B cell (primary cell): ENCODE measurements around the gene VTI1A. TPM values are rescaled to one million over a fixed set of nuclear protein-coding genes. Genes with fewer than 3 reads are reported as not detected.

Experiments used
- ATAC-seq: fragments of 200-7000 bp; cut with Tn5 transposase; one replicate; pipeline ENCODE4 v1.10.0; 2021; ENCODE audit warnings: low read depth, mild to moderate bottlenecking, moderate number of reproducible peaks, moderate library complexity
- CTCF ChIA-PET: fragments of 350-600 bp; sonication (Branson Sonifier 250); formaldehyde crosslinking; loops from one replicate; lab custom pipeline; 2021; ENCODE audit warnings: antibody characterized with exemption, inconsistent platforms; lab: Charles Lee
- POLR2A ChIA-PET: fragments of 350-600 bp; sonication (Branson Sonifier 250); formaldehyde crosslinking; loops from one replicate; lab custom pipeline; 2021; ENCODE audit warnings: antibody characterized with exemption; lab: Charles Lee
- DNase-seq: peaks from one replicate; pipeline ENCODE4 v3.0.0; 2013
- H2AFZ ChIP-seq: 2 replicates; pipeline ENCODE4 v1.6.1; 2012; ENCODE audit warnings: mild to moderate bottlenecking, low read depth, low read length; ENCODE audit not compliant: insufficient read depth, poor library complexity, severe bottlenecking
- H3K27ac ChIP-seq, 2 donors: 1 replicate in 1 of 2; 2 replicates in 1 of 2; pipeline ENCODE4 v1.5.1; 2012 to 2013; ENCODE audit warnings: low read length in 2 of 2, mild to moderate bottlenecking in 2 of 2, moderate library complexity in 1 of 2
- H3K27me3 ChIP-seq, 4 experiments: fragments of 200-600 bp in 1 of 4; sonication (generic) in 1 of 4; replicated peaks in 1 of 4; 1 replicate in 2 of 4; 2 replicates in 2 of 4; pipeline versions ENCODE4 v1.6.1 to v1.7.0; 2013 to 2016; ENCODE audit warnings: low read length in 3 of 4, mild to moderate bottlenecking in 2 of 4, mixed read lengths in 1 of 4, moderate library complexity in 1 of 4; ENCODE audit not compliant: insufficient read depth in 4 of 4, control insufficient read depth in 3 of 4; ENCODE audit errors: control extremely low read depth in 1 of 4
- H3K36me3 ChIP-seq, 2 experiments: replicated peaks in 1 of 2; 1 replicate in 1 of 2; 2 replicates in 1 of 2; pipeline versions ENCODE4 v1.6.1 to v1.7.1; 2013; ENCODE audit warnings: low read length in 1 of 2; ENCODE audit not compliant: insufficient read depth in 2 of 2, control insufficient read depth in 1 of 2; ENCODE audit errors: control extremely low read depth in 1 of 2, extremely low read depth in 1 of 2
- H3K4me1 ChIP-seq, 2 donors: fragments of 200-600 bp in 1 of 2; sonication (generic) in 1 of 2; 1 replicate in 1 of 2; 2 replicates in 1 of 2; pipeline versions ENCODE4 v1.5.1 to v1.6.1; 2013 to 2017; ENCODE audit warnings: low read length in 2 of 2; ENCODE audit not compliant: control insufficient read depth in 2 of 2, insufficient read depth in 2 of 2
- H3K4me2 ChIP-seq: replicated peaks from 2 replicates; pipeline ENCODE3; 2012; ENCODE audit warnings: mild to moderate bottlenecking, low read depth, low read length; ENCODE audit not compliant: poor library complexity, severe bottlenecking
- H3K4me3 ChIP-seq, 5 experiments: fragments of 200-600 bp in 1 of 5; sonication (generic) in 1 of 5; 1 replicate in 3 of 5; 2 replicates in 2 of 5; pipeline versions ENCODE4 v1.5.1 to v1.7.0; 2011 to 2016; ENCODE audit warnings: low read length in 4 of 5, mild to moderate bottlenecking in 4 of 5, low read depth in 2 of 5, control low read depth in 1 of 5, moderate library complexity in 1 of 5; ENCODE audit not compliant: insufficient read depth in 1 of 5; ENCODE audit errors: control extremely low read depth in 1 of 5, extremely low read depth in 1 of 5
- H3K79me2 ChIP-seq: fragments of 200-600 bp; sonication (generic); one replicate; pipeline ENCODE4 v1.6.0; 2016; ENCODE audit warnings: low read length; ENCODE audit not compliant: control insufficient read depth, insufficient read depth
- H3K9ac ChIP-seq: fragments of 200-600 bp; sonication (generic); 2 replicates; pipeline ENCODE4 v1.6.1; 2017; ENCODE audit warnings: mild to moderate bottlenecking, low read length, moderate library complexity
- H3K9me3 ChIP-seq, 3 donors: one replicate each; pipeline versions ENCODE4 v1.6.1 to v1.7.1; 2013; ENCODE audit warnings: low read length in 2 of 3; ENCODE audit not compliant: control insufficient read depth in 2 of 3, insufficient read depth in 1 of 3; ENCODE audit errors: control extremely low read depth in 1 of 3
- H4K20me1 ChIP-seq: 2 replicates; pipeline ENCODE4 v1.6.0; 2012; ENCODE audit warnings: mild to moderate bottlenecking, low read length; ENCODE audit not compliant: insufficient read depth, control insufficient read depth, poor library complexity, severe bottlenecking
- H3K27ac Mint-ChIP-seq: one replicate; pipeline ENCODE4 v1.8.0; 2021; ENCODE audit warnings: mixed read lengths
- H3K27me3 Mint-ChIP-seq: one replicate; pipeline ENCODE4 v1.8.0; 2021; ENCODE audit warnings: mixed read lengths
- H3K4me1 Mint-ChIP-seq: one replicate; pipeline ENCODE4 v1.8.0; 2021; ENCODE audit warnings: mixed read lengths
- H3K4me3 Mint-ChIP-seq: one replicate; pipeline ENCODE4 v1.8.0; 2021; ENCODE audit warnings: mixed read lengths
- H3K9me3 Mint-ChIP-seq: one replicate; pipeline ENCODE4 v1.8.0; 2022; ENCODE audit warnings: mixed read lengths; ENCODE audit not compliant: insufficient read depth
- CTCF ChIP-seq: fragments of 200-600 bp; IDR thresholded peaks from one replicate; pipeline ENCODE4 v1.8.0; 2022; ENCODE audit warnings: antibody characterized with exemption, mild to moderate bottlenecking
- EZH2 ChIP-seq: IDR thresholded peaks from 2 replicates; pipeline ENCODE4 v1.6.1; 2012; ENCODE audit warnings: borderline replicate concordance, low read depth, mild to moderate bottlenecking, moderate library complexity, low read length; ENCODE audit not compliant: insufficient read depth, poor library complexity, severe bottlenecking
- WGBS: methylation state at CpG from one replicate; pipeline ENCODE4 v1.1.5; 2013; ENCODE audit warnings: missing lambda C conversion rate; ENCODE audit not compliant: insufficient coverage; 5-methylcytosine and 5-hydroxymethylcytosine counted together
- intact Hi-C: fragments of 100-400 bp; cut with micrococcal nuclease; formaldehyde crosslinking; loops from one replicate; pipeline ENCODE4 v1.10.0; 2022
- polyA plus RNA-seq: library from polyadenylated mRNA; depleted of rRNA; stranded (reverse); fragments of >200 nt; gene quantifications from 2 replicates; pipeline ENCODE4 v1.2.3, GENCODE V29; 2012
- total RNA-seq, 2 donors: library from RNA; stranded (reverse); fragments of 120-200 nt in 1 of 2; gene quantifications; 1 replicate in 1 of 2; 2 replicates in 1 of 2; pipeline versions ENCODE4 v1.2.3 to v1.2.4, GENCODE V29; 2013 to 2022

The VTI1A gene
- total and polyA plus RNA-seq, 2 donors (not counting 1 experiment from before 2014, with no cell fraction given) = 20.0 to 84.1 TPM

GRCh38 chr10:112784022-112784461 lies 337.0 kb downstream of the VTI1A start:
- no peak overlapping the region for H3K4me2 ChIP-seq
- no peaks in the 10 kb centered on the region for H3K27me3 ChIP-seq
- WGBS = 100% methylated on average over 6 of the region's 8 CpGs
- TF ChIP-seq CTCF = no peak
- TF ChIP-seq EZH2 = no peak
- peaks cover 9% of the 10 kb centered on the region for H3K9me3 Mint-ChIP-seq
- no peak overlapping the region for H3K4me3 Mint-ChIP-seq
- intact Hi-C loops = no loop called here
- H3K9me3 ChIP-seq = peaks cover 0 to 5% (median 0%) of the 10 kb centered on the region in 3 donors
- H3K27ac Mint-ChIP-seq = no peak overlapping the region
- ChIA-PET CTCF (no interaction called here), POLR2A (no interaction called here)
- no peaks in the 10 kb centered on the region for H3K4me1 ChIP-seq
- H4K20me1 ChIP-seq = no peaks in the 10 kb centered on the region
- no peaks in the 10 kb centered on the region for H3K4me1 Mint-ChIP-seq
- H3K27ac ChIP-seq = no peak overlapping the region
- peaks cover 0 to 3% of the 10 kb centered on the region in 2 experiments for H3K36me3 ChIP-seq
- no peak overlapping the region for H3K4me3 ChIP-seq
- H3K79me2 ChIP-seq = no peaks in the 10 kb centered on the region
- no peaks in the 10 kb centered on the region for H3K27me3 Mint-ChIP-seq
- ATAC-seq = no peak
- no peak overlapping the region for H2AFZ ChIP-seq
- DNase-seq = no peak
- no peak overlapping the region for H3K9ac ChIP-seq

- Mint-ChIP-seq H3K9me3 (peaks cover 13% of the 10 kb centered on the region), H3K27ac (no peak overlapping the region), H3K27me3 (no peaks in the 10 kb centered on the region), H3K4me1 (no peaks in the 10 kb centered on the region), H3K4me3 (no peak overlapping the region)
- ATAC-seq = no peak
- DNase-seq = no peak
- intact Hi-C loops = no loop called here
- Histone ChIP-seq H3K9ac (no peak overlapping the region), H3K4me3 (no peak overlapping the region), H3K4me2 (no peak overlapping the region), H4K20me1 (no peaks in the 10 kb centered on the region), H3K4me1 (no peaks in the 10 kb centered on the region), H2AFZ (no peak overlapping the region), H3K27ac (no peak overlapping the region), H3K27me3 (no peaks in the 10 kb centered on the region), H3K36me3 (peaks cover 0 to 3% of the 10 kb centered on the region in 2 experiments), H3K79me2 (no peaks in the 10 kb centered on the region), H3K9me3 (peaks cover 0 to 5% (median 0%) of the 10 kb centered on the region in 3 donors)
- no peak for TF ChIP-seq EZH2
- ChIA-PET CTCF (no interaction called here), POLR2A (no interaction called here)
These were observed 338.1 kb downstream of the VTI1A start for GRCh38 chr10:112785089-112785488.
